ENCODE data around the gene TSPAN32. TPM values are rescaled to one million over a fixed set of nuclear protein-coding genes. Genes with fewer than 3 reads are reported as not detected.

The TSPAN32 gene
- total RNA-seq, 2 experiments from 2014 or later, result 0.69 to 2.0 TPM

DNA sequence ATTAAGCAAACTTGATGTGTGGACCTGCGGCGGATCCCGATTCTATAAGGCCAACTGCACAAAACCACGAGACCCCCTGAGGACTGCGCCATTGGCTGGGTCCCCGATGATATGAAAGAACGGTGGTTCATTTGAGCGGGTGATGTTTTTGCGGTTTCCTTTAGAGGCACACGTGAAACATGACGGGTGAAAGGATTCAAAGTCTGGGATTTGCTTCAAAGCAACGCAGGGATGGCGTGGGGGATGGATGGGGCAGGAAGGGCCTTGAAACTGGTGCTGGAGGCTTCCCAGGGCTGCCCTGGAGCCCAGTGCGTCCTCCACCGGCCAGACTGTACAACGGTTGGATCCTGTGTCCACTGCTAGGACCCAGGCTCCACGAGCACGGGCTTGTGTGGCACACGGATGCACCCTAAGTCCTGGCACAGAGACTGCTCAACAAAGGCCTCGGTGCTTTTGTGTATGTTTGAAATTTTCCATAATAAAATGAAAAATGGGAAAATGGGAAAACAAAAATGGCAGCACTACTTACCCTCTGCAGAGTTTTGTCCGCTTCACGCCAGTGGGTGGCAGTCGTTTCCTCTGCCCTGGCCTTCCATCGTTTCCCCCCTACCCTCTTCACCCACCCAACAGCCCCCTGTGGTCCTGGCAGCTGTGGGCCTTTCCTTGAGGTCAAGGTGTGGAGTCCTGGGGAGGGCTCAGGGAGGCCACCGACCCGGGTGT lies 35.1 kb upstream of the TSPAN32 start:
- DNase-seq (ENCODE audit: low spot score), result no peak
- H2AFZ ChIP-seq (ENCODE audit: low read length), result no peak overlapping the region
- no peaks in the 10 kb centered on the region for H3K9me2 ChIP-seq (ENCODE audit: insufficient read depth, low read length)
- intact Hi-C loops (cut with micrococcal nuclease; ENCODE audit: unreplicated experiment), result no loop called here
- H3K4me2 ChIP-seq (ENCODE audit: low read length), result no peak overlapping the region
- H4K20me1 ChIP-seq (ENCODE audit: insufficient read depth, low read length), result no peaks in the 10 kb centered on the region
- peaks cover 11% of the 10 kb centered on the region for H3K4me1 ChIP-seq (ENCODE audit: insufficient read depth, low read length, poor library complexity, severe bottlenecking)
- no peak overlapping the region for H3K4me3 ChIP-seq (ENCODE audit: low read depth, low read length, poor library complexity, severe bottlenecking)
- no peaks in the 10 kb centered on the region for H3K79me2 ChIP-seq (ENCODE audit: insufficient read depth, low read depth, low read length)
- no peaks in the 10 kb centered on the region for H3K9me3 ChIP-seq (ENCODE audit: low read length)
- no peak for TF ChIP-seq EZH2phosphoT487 (IDR thresholded peaks at IDR 0.05; ENCODE audit: borderline replicate concordance, low read depth, low read length)
- TF ChIP-seq, protein P1, sequence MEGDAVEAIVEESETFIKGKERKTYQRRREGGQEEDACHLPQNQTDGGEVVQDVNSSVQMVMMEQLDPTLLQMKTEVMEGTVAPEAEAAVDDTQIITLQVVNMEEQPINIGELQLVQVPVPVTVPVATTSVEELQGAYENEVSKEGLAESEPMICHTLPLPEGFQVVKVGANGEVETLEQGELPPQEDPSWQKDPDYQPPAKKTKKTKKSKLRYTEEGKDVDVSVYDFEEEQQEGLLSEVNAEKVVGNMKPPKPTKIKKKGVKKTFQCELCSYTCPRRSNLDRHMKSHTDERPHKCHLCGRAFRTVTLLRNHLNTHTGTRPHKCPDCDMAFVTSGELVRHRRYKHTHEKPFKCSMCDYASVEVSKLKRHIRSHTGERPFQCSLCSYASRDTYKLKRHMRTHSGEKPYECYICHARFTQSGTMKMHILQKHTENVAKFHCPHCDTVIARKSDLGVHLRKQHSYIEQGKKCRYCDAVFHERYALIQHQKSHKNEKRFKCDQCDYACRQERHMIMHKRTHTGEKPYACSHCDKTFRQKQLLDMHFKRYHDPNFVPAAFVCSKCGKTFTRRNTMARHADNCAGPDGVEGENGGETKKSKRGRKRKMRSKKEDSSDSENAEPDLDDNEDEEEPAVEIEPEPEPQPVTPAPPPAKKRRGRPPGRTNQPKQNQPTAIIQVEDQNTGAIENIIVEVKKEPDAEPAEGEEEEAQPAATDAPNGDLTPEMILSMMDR (conservative IDR thresholded peaks at IDR 0.05; ENCODE audit: low read length), result no peak
- ChIA-PET POLR2A (no interaction called here), CTCF (ENCODE audit: unreplicated experiment) (no interaction called here)
- BruUV-seq (replicated peaks), result no TSS peak
- H3K27ac ChIP-seq (ENCODE audit: low read depth, low read length, poor library complexity, severe bottlenecking), result no peak overlapping the region
- H3K36me3 ChIP-seq (ENCODE audit: insufficient read depth, low read length), result no peaks in the 10 kb centered on the region

DNA sequence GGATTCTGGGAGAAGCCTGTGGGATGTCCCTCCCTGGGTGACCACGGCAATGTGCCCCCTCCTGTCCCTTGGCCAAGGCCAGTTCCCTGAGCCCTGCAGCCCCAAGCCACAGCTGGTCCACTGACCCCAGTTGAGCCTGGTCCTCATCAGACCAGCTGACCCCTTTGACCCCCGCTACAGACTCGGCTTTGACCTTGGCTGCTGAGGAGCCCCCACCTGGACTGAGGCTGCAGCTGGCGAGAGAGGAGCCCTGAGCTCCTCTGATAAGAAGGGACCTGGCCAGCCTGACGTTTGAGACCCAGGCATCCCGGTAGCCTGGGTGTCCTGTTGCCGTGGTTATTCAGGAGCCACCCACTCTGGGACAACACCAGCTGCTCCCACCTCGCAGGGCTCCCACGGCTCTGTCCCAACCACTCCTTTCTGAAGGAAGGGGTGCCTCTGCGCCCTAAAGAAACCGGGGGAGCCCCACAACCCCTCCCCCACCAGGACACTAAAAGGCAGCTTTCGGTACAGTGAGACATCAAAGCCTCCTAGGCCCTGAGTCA lies 34.4 kb upstream of the TSPAN32 start:
- POLR2A ChIA-PET, result no interaction called here
- Histone ChIP-seq H3K27ac (ENCODE audit: low read depth, low read length, poor library complexity, severe bottlenecking) (no peak overlapping the region), H3K9me3 (ENCODE audit: low read length) (no peaks in the 10 kb centered on the region), H3K4me2 (ENCODE audit: low read length) (no peak overlapping the region), H3K4me1 (ENCODE audit: insufficient read depth, low read length, poor library complexity, severe bottlenecking) (peaks cover 11% of the 10 kb centered on the region), H3K4me3 (ENCODE audit: low read depth, low read length, poor library complexity, severe bottlenecking) (no peak overlapping the region), H3K36me3 (ENCODE audit: insufficient read depth, low read length) (no peaks in the 10 kb centered on the region), H4K20me1 (ENCODE audit: insufficient read depth, low read length) (no peaks in the 10 kb centered on the region), H3K9me2 (ENCODE audit: insufficient read depth, low read length) (no peaks in the 10 kb centered on the region), H2AFZ (ENCODE audit: low read length) (no peak overlapping the region), H3K79me2 (ENCODE audit: insufficient read depth, low read depth, low read length) (no peaks in the 10 kb centered on the region)
- TF ChIP-seq, protein P1 (conservative IDR thresholded peaks at IDR 0.05; ENCODE audit: low read length), result no peak
- no peak for TF ChIP-seq EZH2phosphoT487 (IDR thresholded peaks at IDR 0.05; ENCODE audit: borderline replicate concordance, low read depth, low read length)
- no peak for DNase-seq (ENCODE audit: low spot score)
- CTCF ChIA-PET (ENCODE audit: unreplicated experiment), result no interaction called here
- intact Hi-C loops (cut with micrococcal nuclease; ENCODE audit: unreplicated experiment), result no loop called here
- no TSS peak for BruUV-seq (replicated peaks)
